GM21786 (cell line): ENCODE data around the gene RAB3IL1.
A peak's percentile ranks its signal among the peaks of the same experiment; 100 is the strongest.
"Not testable (repeated sequence)": the region's sequence is repeated elsewhere in the genome, so short reads cannot be mapped to it uniquely, and the experiment has no call there.

Experiments
- ATAC-seq: cut with Tn5 transposase; IDR thresholded peaks from one replicate; pipeline ENCODE4 v1.9.1; 2021; ENCODE audit not compliant: unreplicated experiment

The RAB3IL1 gene, protein sequence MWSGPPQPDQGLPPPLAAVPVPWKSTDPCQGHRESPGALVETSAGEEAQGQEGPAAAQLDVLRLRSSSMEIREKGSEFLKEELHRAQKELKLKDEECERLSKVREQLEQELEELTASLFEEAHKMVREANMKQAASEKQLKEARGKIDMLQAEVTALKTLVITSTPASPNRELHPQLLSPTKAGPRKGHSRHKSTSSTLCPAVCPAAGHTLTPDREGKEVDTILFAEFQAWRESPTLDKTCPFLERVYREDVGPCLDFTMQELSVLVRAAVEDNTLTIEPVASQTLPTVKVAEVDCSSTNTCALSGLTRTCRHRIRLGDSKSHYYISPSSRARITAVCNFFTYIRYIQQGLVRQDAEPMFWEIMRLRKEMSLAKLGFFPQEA

DNA sequence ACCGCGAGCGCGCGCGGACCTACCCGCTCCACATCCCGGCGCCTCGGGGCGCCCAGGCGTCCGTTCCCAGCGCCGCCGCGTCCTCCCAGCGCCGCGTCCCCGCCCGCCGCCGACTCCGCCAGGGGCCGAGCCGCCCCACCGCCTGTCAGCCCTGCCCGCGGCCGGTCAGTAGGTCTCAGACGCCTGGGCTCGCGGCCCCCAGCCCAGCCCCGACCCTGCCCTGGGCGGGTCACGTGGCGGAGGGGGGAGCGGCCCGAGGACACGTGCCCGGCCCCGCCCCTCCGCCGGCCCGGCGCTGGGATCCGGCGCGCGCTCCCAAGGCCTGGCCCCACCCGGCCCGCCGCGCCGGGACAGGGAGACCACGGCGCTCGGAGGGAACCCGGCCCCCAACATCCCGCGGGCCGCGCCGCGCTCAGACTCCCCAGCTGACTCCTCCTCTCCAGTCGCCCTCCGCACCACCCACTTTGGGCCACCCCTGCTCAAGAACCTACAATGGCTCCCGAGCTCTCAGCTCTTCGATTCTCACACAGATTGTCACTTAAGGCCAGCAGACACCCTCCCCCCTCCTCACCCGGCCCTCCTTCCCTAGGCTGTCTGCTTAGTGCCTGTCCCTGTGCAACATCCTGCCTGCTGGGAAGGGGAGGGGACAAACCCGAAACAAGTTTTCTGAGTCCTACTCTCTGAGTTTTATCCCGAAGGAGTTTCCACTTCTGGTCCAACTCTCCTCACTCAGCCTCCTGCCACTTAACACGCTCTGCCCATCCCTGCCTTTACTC, at the start of gene RAB3IL1:
RAB3IL1 (minus strand) TSS at position 233 of the 776 bp plus-strand sequence; CDS start at position 34, 199 bp downstream.
- ATAC-seq = no peak

DNA sequence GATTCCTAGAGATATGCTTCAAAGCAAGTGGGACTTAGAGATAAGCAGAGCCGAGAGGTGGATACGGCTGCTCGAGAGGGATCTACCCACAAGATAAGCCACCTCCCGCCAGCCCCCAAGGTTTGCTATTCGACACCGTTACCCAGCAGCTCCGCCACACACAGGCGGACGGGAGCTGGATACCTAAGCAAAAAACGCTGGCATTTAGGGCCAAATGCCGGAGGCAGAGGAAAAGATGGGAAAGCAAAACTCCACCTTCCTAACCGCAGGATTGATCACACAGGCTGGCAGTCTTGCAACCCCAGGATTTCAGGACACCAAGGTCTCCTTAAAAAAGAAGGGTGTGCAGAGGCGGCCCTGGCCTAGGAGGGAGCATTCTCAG, 49.4 kb upstream of the RAB3IL1 start:
- no peak for ATAC-seq

DNA sequence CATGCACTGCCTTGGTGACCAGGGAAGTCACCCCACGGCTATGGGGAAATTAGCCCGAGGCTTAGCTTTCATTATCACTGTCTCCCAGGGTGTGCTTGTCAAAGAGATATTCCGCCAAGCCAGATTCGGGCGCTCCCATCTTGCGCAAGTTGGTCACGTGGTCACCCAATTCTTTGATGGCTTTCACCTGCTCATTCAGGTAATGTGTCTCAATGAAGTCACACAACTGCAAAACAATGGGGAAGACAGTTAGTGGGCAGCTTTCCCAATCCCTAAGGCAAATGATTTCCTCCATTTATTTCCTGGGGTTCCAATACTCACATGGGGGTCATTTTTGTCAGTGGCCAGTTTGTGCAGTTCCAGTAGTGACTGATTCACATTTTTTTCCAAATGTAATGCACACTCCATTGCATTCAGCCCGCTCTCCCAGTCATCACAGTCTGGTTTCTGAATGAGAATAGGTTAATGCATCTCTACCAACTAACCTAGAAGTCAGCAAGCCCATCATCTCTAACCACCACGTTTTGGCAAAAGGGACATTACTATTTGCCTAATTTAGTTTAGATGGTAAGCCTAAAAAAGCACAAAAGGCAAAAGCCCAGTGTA, 47.4 kb upstream of the RAB3IL1 start:
- ATAC-seq = not testable (repeated sequence)

DNA sequence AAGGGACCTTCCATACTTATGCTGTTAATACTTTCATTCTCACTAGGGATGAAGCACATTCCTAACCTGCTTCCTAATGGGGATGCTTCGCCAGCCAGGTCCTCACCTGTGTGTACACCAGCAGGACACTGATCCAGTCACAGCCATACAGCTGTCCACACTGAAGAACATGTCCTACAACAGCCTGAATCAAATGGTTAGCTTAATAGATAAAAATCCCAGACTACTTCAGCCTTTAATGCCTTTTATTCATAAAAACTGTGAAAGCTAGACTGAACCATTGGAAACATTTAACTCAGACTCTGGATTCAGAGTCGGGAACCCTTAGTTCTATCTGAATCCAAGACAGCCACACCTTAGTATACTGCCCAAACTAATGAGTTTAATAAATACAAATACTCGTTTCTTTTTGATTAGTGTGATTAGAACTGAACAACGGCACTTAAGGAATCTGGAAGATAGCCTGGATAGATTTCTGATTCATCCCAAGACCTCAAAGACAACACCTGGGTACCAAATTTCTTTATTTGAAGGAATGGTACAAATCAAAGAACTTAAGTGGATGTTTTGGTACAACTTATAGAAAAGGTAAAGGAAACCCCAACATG, 46.8 kb upstream of the RAB3IL1 start:
- ATAC-seq = no peak

DNA sequence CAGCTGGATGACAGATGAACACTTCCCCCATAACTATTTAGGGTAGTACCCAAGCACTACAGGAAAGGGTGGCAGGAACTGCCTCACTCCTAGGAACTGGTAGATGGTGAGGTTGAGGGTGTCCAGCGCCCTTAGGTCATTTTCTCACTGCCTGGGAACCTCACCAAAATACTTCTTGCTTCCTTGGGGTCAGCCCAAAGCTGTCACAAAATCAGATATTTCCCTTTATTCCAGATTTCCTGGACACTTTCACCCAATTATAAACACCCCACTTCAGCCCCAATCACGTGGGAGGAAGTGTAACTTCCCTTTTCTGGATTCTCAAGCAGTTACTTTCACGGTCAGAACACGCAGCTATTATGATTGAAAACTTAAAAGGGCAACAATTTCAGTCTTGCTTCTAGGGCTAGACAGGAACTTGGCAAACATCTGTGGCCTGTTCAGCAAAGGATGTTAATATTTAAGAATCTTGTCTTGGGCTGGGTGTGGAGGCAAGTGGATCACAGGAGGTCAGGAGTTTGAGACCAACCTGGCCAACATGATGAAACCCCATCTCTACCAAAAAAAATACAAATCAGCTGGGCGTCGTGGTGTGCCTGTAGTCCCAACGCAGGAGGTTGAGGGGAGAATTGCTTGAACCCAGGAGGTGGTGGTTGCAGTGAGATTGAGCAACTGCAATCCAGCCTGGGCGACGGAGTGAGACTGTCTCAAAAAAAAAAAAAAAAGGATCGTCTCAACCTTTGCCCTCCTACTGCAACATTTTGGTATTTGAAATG, 46.1 kb upstream of the RAB3IL1 start:
- ATAC-seq = peak; percentile 28

DNA sequence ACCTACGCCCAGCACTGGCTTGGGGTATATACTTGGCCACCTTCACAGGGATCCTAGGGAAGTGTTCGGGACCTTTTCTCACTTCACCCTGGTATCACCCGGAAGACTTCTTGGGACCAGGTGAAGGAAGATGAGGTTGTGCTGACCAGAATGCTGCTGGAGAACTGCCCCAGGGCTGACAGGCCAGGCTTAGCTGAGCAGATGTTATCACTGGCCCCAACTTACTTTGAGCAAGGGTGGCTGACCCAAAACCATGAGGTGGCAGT, 45.6 kb upstream of the RAB3IL1 start:
- no peak for ATAC-seq

DNA sequence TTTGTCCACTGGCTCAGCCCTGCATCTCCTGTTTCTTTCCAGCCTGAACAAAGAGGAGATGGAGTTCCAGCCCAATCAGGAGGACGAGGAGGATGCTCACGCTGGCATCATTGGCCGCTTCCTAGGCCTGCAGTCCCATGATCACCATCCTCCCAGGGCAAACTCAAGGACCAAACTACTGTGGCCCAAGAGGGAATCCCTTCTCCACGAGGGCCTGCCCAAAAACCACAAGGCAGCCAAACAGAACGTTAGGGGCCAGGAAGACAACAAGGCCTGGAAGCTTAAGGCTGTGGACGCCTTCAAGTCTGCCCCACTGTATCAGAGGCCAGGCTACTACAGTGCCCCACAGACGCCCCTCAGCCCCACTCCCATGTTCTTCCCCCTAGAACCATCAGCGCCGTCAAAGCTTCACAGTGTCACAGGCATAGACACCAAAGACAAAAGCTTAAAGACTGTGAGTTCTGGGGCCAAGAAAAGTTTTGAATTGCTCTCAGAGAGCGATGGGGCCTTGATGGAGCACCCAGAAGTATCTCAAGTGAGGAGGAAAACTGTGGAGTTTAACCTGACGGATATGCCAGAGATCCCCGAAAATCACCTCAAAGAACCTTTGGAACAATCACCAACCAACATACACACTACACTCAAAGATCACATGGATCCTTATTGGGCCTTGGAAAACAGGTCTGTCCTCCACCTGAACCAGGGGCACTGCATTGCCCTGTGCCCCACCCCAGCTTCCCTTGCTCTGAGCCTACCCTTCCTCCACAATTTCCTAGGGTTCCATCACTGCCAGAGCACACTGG, 45.0 kb upstream of the RAB3IL1 start:
- no peak for ATAC-seq

DNA sequence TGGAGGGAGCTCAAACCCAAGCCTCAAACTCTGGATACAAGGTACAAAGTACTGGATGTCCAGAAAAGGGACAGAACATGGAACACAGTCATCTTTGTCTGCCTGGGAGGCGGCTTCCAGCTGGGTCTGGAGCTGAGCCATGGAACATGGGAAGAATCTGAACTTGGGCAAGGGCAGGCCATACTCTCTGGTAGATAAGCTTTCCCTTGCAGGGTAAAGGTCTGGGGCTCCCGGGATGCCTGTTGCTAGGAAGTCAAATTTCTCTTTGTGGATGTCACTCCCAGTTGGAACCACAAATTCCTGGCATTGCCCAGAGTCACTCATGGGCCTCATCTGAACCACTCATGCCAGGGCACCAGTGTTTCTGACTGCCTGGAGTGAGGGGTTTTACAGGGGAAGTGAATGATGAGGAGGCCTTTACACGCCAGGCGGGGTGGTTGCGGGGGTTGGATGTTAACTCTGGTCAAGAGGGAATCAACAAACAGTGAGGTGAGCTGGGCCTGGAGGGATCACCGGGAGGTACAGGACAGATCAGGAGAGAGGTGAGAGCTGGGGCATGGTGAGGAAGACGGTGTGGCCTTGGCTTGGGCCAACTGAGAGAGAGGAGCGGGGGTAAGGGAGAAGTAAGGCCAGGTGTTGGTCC, 44.3 kb upstream of the RAB3IL1 start:
- ATAC-seq = no peak

DNA sequence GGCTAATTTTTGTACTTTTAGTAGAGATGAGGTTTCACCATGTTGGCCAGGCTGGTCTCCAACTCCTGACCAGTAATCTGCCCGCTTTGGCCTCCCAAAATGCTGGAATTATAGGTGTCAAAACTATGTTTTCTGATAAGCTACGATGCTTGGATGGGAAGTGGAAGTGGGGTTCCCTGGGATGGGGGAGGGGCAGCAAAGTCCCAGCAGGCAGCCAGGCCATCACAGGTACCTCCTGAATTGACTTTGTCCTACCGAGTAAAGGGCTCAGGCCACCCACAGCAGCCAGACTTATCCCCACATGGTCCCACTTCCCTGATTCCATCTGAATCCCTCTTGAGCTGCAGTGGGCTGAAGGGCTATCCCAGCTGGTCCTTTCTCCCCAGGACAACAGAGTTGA, 43.2 kb upstream of the RAB3IL1 start:
- ATAC-seq = no peak

DNA sequence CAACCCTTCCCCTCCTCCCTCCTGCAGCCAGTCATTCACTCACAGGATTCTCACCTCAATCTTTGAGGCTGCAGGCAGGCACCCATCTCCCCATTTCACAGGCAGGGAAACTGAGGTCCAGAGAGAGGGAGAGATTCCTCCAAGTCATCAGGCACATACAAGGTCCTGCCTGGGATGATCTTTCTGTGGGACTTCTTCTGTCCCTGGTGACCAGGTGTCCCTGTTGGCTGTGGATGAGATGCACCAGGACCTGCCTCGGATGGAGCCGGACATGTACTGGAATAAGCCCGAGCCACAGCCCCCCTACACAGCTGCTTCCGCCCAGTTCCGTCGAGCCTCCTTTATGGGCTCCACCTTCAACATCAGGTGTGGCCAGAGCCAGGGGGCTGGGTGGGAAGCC, 42.3 kb upstream of the RAB3IL1 start:
- no peak for ATAC-seq

DNA sequence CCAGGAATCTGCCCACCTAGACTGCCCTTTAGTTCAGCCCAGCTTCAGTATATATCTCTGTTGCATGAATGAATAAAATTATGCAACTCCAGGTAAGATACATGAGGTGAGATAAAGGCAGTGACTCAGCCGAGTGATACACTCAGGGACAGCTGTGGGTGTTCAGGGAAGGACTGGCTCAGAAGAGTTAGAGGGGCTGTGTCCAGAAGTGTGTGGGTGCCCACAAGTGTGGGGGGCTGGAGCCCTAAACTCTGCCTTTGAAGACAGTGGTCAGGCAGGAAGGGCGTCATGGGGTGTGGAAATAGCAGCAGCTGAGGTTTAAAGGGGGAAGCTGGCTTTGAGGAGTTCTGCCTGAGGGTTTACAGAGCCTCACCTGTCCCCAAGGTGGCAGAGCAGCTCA, 41.7 kb upstream of the RAB3IL1 start:
- no peak for ATAC-seq

DNA sequence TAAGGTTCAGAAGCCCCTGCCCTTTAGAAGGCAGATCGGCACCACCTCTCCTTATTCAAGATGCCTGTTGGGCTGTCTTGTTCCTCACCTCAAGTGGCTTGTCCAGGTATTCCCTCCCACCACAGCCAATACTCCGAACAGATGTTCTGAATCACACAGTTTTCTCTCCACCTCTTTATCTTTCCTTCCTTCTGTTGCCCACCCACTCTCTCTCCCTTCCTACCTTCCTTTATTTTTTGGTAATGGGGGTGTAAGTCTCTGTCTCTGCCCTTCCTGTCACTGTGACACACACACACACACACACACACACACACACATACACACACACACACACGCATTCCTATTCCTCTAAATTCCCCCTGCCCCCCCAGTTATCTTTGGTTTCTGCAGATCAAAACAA, 41.2 kb upstream of the RAB3IL1 start:
- no peak for ATAC-seq

DNA sequence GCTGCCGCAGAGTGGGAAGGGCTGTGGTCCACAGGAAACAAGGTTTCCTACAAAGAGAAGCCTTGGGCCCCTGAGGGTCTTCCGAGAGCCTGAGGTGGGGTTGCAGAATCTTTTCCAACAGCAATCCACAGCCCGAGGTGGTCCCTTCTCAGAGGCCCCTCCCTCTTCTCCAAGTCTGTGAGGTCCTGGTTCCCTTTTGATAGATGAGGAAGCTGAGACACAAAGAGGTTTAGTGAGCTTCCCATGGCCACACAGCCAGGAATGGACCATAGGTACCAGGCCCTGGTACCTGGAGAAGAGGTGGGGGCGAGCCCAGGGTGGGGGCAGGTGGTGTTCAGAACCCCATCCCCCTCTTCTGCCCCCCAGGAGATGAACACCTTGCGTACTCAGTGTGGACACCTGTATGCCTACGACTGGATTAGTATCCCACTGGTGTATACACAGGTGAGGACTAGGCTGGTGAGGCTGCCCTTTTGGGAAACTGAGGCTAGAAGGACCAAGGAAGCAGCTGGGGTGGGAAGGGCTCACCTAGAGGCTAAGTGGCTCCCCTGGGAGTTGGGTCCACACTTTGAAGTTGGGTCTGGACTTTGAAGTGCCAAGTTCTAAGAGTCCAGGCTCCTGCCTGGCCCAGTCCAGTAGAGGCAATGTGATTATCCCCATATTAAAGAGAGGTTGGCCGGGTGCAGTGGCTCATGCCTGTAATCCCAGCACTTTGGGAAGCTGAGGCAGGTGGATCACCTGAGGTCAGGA, 39.8 kb upstream of the RAB3IL1 start:
- no peak for ATAC-seq

DNA sequence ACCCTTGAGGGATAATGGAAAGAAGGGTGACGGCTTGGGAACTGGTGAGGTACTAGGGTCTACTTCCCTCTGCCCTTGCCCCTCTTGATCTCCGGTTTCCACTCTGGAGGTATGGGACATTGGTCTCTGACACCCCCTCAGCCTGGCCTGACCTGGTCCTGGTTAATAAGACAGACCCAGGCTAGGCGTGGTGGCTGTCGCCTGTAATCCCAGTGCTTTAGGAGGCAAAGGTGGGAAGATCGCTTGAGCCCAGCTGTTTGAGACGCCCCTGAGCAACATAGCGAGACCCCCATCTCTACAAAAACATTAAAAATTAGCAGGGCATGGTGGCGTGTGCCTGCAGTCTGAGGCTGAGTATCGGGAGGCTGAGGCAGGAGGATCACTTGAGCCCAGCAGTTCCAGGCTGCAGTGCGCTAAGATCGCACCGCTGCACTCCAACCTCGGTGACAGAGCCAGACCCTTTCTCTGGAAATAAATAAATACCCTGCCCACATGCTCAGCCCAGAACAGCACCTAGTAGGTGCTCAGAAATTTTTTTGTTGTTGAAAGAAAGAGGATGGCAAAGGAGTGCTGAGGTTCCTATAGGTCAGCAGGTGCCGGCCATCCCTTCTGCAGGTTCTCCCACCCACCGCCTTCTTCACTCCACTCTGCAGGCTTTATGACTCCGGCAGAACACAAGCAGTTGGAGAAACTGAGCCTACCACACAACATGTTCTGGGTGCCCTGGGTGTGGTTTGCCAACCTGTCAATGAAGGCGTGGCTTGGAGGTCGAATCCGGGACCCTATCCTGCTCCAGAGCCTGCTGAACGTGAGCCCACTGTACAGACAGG, 39.0 kb upstream of the RAB3IL1 start:
- ATAC-seq = no peak

DNA sequence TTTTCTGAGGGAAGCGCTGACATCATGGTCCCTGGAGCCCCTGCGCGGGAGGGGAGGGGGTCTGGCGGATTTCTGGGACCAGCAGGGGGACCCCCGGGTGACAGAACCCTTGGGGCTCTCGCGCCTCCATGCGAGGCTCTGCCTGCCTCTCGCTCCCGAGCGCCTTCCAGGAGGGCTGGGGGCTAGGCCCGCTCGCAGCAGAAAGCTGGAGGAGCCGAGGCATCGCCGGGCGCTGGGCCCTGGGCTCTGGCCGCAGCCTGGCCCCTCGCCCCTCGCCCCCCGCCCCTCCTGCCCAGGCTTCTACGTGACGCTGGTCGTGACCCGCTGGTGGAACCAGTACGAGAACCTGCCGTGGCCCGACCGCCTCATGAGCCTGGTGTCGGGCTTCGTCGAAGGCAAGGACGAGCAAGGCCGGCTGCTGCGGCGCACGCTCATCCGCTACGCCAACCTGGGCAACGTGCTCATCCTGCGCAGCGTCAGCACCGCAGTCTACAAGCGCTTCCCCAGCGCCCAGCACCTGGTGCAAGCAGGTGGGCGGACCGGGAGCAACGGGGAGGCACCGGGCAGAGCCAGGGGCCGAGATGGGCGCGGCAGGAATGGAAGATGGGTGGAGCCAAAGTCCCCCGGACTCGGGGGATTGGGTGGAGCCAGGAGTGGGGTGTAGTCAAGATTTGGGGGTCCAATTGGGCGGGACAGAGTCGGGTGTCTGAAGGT, 38.2 kb upstream of the RAB3IL1 start:
- no peak for ATAC-seq

DNA sequence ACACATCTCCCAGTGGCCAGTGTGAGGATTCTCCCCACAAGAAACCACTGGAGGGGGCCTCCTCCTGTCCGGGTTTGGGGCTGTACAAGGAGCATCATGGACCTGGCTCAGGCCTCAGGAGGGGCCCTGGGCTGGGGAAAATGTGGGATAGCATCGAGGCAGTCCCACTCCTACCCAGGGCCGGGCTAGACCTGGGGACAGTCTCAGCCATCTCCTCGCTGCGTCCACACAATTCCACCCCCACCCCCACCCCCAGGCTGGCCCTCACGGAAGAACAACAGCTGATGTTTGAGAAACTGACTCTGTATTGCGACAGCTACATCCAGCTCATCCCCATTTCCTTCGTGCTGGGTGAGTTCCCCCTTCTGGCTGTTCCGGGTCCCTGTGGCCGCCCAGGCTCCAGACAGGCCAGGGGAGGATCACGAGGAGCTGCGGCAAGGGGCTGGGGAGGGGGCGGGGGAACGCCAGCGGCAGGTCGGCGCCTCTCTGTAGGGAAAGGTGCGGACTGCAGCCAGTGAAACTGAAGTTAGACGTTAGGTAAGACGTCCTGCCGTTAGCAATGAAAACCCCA, 37.6 kb upstream of the RAB3IL1 start:
- ATAC-seq = no peak
